ENCODE measurements around the gene UBE2L3.
"Not testable (repeated sequence)": the region's sequence is repeated elsewhere in the genome, so short reads cannot be mapped to it uniquely, and the experiment has no call there.

DNA sequence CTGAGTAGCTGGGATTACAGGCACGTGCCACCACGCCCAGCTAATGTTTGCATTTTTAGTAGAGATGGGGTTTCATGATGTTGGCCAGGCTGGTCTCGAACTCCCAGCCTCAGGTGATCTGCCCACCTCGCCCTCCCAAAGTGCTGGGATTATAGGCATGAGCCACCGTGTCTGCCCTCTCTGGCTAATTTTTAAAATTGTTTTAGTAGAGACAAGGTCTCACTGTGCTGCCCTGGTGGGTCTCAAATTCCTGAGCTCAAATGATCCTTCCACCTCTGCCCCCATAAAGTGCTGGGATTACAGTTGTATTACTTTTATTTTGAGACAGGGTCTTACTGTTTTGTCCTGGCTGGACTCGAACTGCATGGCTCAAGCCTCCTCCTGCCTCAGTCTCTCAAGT lies 78.0 kb downstream of the UBE2L3 start:
- TF ChIP-seq, protein P1, sequence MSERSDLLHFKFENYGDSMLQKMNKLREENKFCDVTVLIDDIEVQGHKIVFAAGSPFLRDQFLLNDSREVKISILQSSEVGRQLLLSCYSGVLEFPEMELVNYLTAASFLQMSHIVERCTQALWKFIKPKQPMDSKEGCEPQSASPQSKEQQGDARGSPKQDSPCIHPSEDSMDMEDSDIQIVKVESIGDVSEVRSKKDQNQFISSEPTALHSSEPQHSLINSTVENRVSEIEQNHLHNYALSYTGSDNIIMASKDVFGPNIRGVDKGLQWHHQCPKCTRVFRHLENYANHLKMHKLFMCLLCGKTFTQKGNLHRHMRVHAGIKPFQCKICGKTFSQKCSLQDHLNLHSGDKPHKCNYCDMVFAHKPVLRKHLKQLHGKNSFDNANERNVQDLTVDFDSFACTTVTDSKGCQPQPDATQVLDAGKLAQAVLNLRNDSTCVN (tag by site-specific recombination; optimal IDR thresholded peaks at IDR 0.05), result not testable (repeated sequence)
- TF ChIP-seq ZNF76 (tag by site-specific recombination; IDR thresholded peaks at IDR 0.05; ENCODE audit: borderline replicate concordance, low read depth); TCF7L2 (IDR thresholded peaks at IDR 0.05; ENCODE audit: borderline replicate concordance, low read depth, low read length); ZNF621 (tag by site-specific recombination; IDR thresholded peaks at IDR 0.05); YY1 (tag by site-specific recombination; IDR thresholded peaks at IDR 0.05); ZNF211 (tag by site-specific recombination; IDR thresholded peaks at IDR 0.05; ENCODE audit: low read depth); ZNF660 (tag by site-specific recombination; IDR thresholded peaks at IDR 0.05); ZNF624 (tag by site-specific recombination; IDR thresholded peaks at IDR 0.05): not testable (repeated sequence)
- TF ChIP-seq, protein P2, sequence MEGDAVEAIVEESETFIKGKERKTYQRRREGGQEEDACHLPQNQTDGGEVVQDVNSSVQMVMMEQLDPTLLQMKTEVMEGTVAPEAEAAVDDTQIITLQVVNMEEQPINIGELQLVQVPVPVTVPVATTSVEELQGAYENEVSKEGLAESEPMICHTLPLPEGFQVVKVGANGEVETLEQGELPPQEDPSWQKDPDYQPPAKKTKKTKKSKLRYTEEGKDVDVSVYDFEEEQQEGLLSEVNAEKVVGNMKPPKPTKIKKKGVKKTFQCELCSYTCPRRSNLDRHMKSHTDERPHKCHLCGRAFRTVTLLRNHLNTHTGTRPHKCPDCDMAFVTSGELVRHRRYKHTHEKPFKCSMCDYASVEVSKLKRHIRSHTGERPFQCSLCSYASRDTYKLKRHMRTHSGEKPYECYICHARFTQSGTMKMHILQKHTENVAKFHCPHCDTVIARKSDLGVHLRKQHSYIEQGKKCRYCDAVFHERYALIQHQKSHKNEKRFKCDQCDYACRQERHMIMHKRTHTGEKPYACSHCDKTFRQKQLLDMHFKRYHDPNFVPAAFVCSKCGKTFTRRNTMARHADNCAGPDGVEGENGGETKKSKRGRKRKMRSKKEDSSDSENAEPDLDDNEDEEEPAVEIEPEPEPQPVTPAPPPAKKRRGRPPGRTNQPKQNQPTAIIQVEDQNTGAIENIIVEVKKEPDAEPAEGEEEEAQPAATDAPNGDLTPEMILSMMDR (tag by site-specific recombination; IDR thresholded peaks at IDR 0.05), result not testable (repeated sequence)
- TF ChIP-seq, protein P3, sequence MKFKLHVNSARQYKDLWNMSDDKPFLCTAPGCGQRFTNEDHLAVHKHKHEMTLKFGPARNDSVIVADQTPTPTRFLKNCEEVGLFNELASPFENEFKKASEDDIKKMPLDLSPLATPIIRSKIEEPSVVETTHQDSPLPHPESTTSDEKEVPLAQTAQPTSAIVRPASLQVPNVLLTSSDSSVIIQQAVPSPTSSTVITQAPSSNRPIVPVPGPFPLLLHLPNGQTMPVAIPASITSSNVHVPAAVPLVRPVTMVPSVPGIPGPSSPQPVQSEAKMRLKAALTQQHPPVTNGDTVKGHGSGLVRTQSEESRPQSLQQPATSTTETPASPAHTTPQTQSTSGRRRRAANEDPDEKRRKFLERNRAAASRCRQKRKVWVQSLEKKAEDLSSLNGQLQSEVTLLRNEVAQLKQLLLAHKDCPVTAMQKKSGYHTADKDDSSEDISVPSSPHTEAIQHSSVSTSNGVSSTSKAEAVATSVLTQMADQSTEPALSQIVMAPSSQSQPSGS (tag by site-specific recombination; IDR thresholded peaks at IDR 0.05; ENCODE audit: low read depth), result not testable (repeated sequence)

All from HEK293 (cell line).